K562 treated with DMSO at 1 percent for 12 hours (cell line): Measurements from ENCODE around the gene AP5B1. TPM values are rescaled to one million over a fixed set of nuclear protein-coding genes. Genes with fewer than 3 reads are reported as not detected.

Experiments used
- total RNA-seq: library from RNA; unstranded; fragments of 300-600 nt; gene quantifications from 2 replicates; pipeline ENCODE4 v1.2.3, GENCODE V29; 2022; ENCODE audit not compliant: insufficient read depth

AP5B1 gene, protein sequence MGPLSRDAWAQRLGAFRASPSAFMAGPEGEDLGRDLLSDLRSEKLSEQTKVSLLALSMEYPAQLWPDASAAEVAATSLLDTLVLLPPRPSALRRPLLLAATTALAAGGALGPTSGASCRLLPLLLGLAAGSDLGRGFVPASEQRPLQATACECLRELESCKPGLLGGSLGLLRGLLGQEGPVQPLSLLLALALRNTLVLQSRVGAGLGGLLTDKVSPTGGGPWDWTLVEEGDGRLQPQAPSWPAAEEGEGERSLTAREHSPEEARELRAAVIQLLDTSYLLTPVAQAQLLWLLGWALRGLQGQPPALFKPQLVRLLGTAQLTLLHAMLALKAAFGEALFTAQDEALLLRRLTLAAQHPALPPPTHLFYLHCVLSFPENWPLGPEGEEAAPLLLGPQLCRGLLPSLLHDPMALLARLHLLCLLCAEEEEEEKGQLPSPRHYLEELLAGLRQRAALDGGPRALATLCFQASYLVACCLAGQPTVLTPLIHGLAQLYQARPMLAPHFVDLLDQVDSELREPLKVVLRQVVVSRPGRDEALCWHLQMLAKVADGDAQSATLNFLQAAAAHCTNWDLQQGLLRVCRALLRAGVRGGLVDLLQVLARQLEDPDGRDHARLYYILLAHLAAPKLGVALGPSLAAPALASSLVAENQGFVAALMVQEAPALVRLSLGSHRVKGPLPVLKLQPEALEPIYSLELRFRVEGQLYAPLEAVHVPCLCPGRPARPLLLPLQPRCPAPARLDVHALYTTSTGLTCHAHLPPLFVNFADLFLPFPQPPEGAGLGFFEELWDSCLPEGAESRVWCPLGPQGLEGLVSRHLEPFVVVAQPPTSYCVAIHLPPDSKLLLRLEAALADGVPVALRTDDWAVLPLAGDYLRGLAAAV
- 16.1 and 36.7 TPM in 2 replicates for total RNA-seq

DNA sequence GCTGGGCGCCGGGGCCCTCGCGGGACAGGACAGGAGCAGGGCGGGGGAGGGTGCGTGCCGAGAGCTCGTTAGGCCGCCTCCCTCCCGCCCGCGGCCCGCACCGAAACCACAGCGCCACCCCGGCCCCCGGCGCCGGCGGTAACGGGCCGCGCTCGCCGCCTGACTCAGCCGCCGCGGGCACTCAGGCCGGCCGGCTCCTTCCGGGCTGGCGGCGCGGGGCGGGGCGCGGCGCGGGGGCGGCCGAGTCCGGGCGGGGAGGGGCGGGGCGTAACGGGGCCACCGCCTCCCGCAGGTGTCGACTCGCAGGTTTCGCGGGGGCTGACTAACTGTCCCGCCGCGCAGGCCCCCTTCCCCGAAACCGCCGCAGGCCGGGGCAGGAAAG is at the start of gene AP5B1:
AP5B1 (minus strand) TSS at position 207 of the 382 bp plus-strand sequence. CDS start 385 bp downstream, outside the sequence.

DNA sequence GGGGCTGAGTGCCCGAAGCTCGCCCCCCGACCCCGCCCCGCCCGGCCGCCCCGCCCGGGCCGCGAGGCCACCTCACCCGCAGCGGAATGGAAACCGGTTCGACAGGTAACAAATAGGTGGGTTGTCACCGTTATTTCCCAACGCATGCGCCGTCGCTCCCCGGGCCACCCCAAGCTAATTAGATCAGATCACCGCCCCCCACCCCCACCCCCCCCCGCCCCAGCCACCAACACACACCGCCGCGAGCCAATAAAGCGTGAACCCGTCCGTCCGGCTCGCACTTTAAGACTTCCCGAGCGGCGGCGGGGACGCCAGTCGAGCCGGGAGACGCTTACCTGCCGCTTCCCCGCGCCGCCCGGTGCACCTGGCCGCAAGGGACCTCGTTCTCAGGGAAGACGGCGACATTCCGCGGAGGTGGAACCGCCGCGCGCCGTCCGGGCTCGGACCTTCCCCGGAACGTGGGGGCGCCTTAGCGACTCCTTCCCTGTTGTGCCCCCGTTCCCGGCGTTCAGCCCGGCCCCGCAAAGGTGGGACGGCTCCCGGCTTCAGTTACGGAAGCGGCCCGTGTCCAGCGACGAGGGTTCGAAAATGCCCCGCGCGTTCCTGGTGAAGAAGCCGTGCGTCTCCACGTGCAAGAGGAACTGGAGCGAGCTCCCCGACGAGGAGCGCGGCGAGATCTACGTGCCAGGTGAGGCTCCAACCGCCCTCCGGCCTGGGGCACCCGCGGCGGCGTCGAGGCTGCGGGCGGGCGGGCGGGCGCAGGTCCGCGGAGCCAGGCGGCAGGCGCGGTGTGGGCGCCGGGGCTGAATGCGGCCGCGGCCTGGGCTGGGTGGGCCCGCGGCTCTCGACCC is 6.2 kb upstream of the AP5B1 start, which contains the start of gene OVOL1:
OVOL1 (plus strand) TSS at position 278 of the 851 bp plus-strand sequence; CDS start at position 589, 311 bp downstream.

Other genes with a start within 250 kb of the AP5B1 start
- 34.0 and 34.5 TPM in 2 replicates for gene LTBP3, start 222.6 kb downstream of the AP5B1 start, total RNA-seq
- gene ZNRD2, start 210.5 kb downstream of the AP5B1 start, total RNA-seq, result 42.5 and 54.0 TPM in 2 replicates
- gene FAM89B, start 208.4 kb downstream of the AP5B1 start, total RNA-seq, result 94.7 and 125 TPM in 2 replicates
- 47.2 and 71.8 TPM in 2 replicates for gene EHBP1L1, start 204.9 kb downstream of the AP5B1 start, total RNA-seq
- gene KCNK7, start 185.2 kb downstream of the AP5B1 start, total RNA-seq, result not detected in 2 replicates
- 58.8 and 67.8 TPM in 2 replicates for gene MAP3K11, start 166.8 kb downstream of the AP5B1 start, total RNA-seq
- gene PCNX3, start 165.2 kb downstream of the AP5B1 start, total RNA-seq, result 29.9 and 49.8 TPM in 2 replicates
- gene SIPA1, start 142.9 kb downstream of the AP5B1 start, total RNA-seq, result 53.3 and 65.6 TPM in 2 replicates
- gene RELA, start 118.1 kb downstream of the AP5B1 start, total RNA-seq, result 40.4 and 85.8 TPM in 2 replicates
- gene KAT5, start 68.7 kb downstream of the AP5B1 start, total RNA-seq, result 34.6 and 39.5 TPM in 2 replicates
- gene RNASEH2C, start 60.2 kb downstream of the AP5B1 start, total RNA-seq, result 31.8 and 55.6 TPM in 2 replicates
- gene OVOL1, start 6.1 kb upstream of the AP5B1 start, total RNA-seq, result not detected in 2 replicates
- not detected in 2 replicates for gene SNX32, start 53.0 kb upstream of the AP5B1 start, total RNA-seq
- gene CFL1, start 77.2 kb upstream of the AP5B1 start, total RNA-seq, result 719 and 743 TPM in 2 replicates
- 62.2 and 65.7 TPM in 2 replicates for gene MUS81, start 79.5 kb upstream of the AP5B1 start, total RNA-seq
- 1.3 TPM in 1 of 2 replicates, not detected in the other for gene EFEMP2, start 91.8 kb upstream of the AP5B1 start, total RNA-seq
- gene CTSW, start 98.9 kb upstream of the AP5B1 start, total RNA-seq, result 0.74 TPM in 1 of 2 replicates, not detected in the other
- gene FIBP, start 107.5 kb upstream of the AP5B1 start, total RNA-seq, result 69.0 and 70.0 TPM in 2 replicates
- 33.9 and 65.5 TPM in 2 replicates for gene CCDC85B, start 109.7 kb upstream of the AP5B1 start, total RNA-seq
- 5.8 and 9.3 TPM in 2 replicates for gene FOSL1, start 119.4 kb upstream of the AP5B1 start, total RNA-seq
- 44.6 and 55.1 TPM in 2 replicates for gene C11orf68, start 138.1 kb upstream of the AP5B1 start, total RNA-seq
- 134 and 154 TPM in 2 replicates for gene DRAP1, start 138.4 kb upstream of the AP5B1 start, total RNA-seq
- not detected in 2 replicates for gene TSGA10IP, start 164.5 kb upstream of the AP5B1 start, total RNA-seq
- gene SART1, start 180.8 kb upstream of the AP5B1 start, total RNA-seq, result 31.9 and 78.2 TPM in 2 replicates
- gene EIF1AD, start 221.2 kb upstream of the AP5B1 start, total RNA-seq, result 17.4 and 44.8 TPM in 2 replicates
- gene BANF1, start 221.5 kb upstream of the AP5B1 start, total RNA-seq, result 177 and 202 TPM in 2 replicates
- not detected in 2 replicates for gene CST6, start 231.0 kb upstream of the AP5B1 start, total RNA-seq
- 2.1 TPM in 1 of 2 replicates, not detected in the other for gene CATSPER1, start 245.5 kb upstream of the AP5B1 start, total RNA-seq